ENCODE data around the gene STYXL2.

- TF ChIP-seq CTCF (conservative IDR thresholded peaks at IDR 0.05; ENCODE audit: low read depth in 2 of 2) (no peak), EZH2 (IDR thresholded peaks at IDR 0.05; ENCODE audit: low read depth, unreplicated experiment) (no peak), POLR2AphosphoS5 (IDR thresholded peaks at IDR 0.05; ENCODE audit: low read depth) (no peak), EZH2phosphoT487 (IDR thresholded peaks at IDR 0.05; ENCODE audit: unreplicated experiment) (no peak), ZNF114 (CRISPR knock-in tag; IDR thresholded peaks at IDR 0.05) (no peak), REST (IDR thresholded peaks at IDR 0.05; ENCODE audit: unreplicated experiment) (no peak), CREB1 (CRISPR knock-in tag; IDR thresholded peaks at IDR 0.05; ENCODE audit: low read depth) (no peak), STAT1 (IDR thresholded peaks at IDR 0.05; ENCODE audit: unreplicated experiment) (no peak), JUNB (IDR thresholded peaks at IDR 0.05; ENCODE audit: unreplicated experiment) (no peak), ETS1 (IDR thresholded peaks at IDR 0.05) (no peak), ZNF462 (CRISPR knock-in tag; IDR thresholded peaks at IDR 0.05) (no peak), NANOG (IDR thresholded peaks at IDR 0.05; ENCODE audit: borderline replicate concordance) (no peak)
These were observed 16.0 kb upstream of the STYXL2 start for GRCh38 chr1:167077868-167078210.
